ENCODE data around the gene ZNF493.
A peak's percentile ranks its signal among the peaks of the same experiment; 100 is the strongest.

Gene ZNF493

DNA sequence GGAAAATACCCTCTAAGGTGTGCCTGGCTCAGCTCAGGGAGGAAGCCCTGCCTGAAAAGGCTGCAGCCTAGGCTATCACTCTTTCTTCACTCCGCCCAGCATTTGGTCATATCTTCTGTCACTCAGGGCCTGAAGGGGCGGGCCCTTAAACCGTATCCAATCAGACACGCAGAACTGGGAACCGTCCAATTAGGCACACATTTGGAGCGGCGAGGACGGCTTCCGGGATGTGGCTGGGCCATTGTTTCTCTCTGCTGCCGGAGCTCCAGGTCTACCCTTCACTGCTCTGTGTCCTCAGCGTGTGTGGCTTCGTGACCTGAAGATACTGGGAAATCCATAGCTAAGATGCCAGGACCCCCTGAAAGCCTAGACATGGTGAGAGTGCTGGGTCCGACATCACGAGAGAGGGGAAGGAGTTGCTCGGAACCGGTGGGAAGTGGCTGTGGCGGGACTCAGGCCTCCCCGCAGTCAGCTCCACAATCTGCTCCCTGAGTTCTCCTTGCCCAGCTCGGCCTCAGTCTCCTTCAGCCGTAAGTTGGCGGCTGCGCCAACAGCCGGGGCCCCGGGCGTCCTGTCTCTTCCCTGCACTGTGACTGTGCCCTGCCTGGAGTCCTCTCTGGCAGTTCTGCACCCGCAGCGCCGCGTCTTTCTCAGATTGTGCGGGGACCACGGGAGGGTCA, at the start of gene ZNF493:
TSS of gene ZNF493 (plus strand) at position 241 of the 680 bp plus-strand sequence. CDS start at position 346, 105 bp downstream.
- peak; percentile 69 to 87 (median 81) for DNase-seq (ENCODE audit: low read depth in 3 of 3)

GRCh38 chr19:21352830-21353229, 44.1 kb upstream of the ZNF493 start:
- no peak for DNase-seq (ENCODE audit: low read depth in 3 of 3)

DNA sequence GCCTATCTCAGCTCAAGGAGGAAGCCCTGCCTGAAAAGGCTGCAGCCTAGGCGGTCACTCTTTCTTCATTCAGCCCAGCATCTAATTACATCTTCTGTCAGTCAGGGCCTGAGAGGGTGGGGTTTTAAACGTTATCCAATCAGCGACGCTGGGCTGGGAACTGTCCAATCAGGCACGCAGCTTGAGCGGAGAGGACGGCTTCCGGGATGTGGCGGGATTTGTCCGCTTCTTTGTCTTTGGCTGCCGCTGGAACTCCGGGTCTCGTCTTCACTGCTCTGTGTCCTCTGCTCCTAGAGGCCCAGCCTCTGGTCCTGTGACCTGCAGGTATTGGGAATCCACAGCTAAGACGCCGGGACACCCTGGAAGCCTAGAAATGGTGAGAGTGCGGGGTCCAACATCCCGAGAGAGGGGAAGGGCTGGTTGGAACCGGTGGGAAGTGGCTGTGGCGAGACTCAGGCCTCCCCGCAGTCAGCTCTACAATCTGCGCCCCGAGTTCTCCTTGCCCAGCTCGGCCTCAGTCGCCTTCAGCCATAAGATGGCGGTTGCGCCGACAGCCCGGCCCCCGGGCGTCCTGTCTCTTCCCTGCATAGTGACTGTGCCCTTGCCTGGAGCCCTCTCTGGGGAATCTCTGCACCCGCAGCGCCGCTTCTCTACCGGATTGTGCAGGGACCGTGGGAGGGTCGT, 38.0 kb upstream of the ZNF493 start, which contains the start of gene ZNF738:
TSS of gene ZNF738 (plus strand) at position 233 of the 684 bp plus-strand sequence. CDS start at position 374, 141 bp downstream.
- DNase-seq (ENCODE audit: low read depth in 3 of 3) = peak; percentile 72 to 77 (median 74)

GRCh38 chr19:21362291-21362690, 34.6 kb upstream of the ZNF493 start:
- no peak for DNase-seq (ENCODE audit: low read depth in 3 of 3)

DNA sequence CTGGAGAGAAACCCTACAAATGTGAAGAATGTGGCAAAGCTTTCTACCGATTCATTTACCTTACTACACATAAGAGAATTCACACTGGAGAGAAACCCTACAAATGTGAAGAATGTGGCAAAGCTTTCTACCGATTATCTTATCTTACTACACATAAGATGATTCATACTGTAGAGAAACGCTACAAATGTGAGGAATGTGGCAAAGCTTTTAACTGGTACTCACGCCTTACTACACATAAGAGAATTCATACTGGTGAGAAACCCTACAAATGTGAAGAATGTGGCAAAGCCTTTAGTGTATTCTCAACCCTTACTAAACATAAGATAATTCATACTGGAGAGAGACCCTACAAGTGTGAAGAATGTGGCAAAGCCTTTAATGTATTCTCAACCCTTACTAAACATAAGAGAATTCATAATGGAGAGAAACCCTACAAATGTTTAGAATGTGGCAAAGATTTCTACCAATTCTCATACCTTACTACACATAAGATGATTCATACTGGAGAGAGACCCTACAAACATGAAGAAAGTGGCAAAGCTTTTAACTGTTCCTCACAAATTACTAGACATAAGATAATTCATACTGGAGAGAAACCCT, 12.9 kb upstream of the ZNF493 start:
- no peak for DNase-seq (ENCODE audit: low read depth in 3 of 3)

DNA sequence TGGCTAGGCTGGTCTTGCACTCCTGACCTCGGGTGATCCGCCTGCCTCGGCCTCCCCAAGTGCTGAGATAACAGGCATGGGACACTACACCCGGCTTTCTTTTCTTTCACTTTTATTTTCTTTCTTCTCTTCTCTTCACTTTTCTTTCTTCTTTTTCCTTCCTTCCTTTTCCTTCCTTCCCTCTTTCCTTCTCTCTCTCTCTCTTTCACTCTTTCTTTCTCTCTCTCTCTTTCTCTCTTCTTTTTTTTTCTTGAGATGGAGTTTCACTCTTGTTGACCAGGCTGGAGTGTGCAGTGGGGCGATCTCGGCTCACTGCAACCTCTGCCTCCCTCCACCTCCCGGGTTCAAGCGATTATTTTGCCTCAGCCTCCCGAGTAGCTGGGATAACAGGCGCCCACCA, 812 bp upstream of the ZNF493 start:
- no peak for DNase-seq (ENCODE audit: low read depth in 3 of 3)

DNA sequence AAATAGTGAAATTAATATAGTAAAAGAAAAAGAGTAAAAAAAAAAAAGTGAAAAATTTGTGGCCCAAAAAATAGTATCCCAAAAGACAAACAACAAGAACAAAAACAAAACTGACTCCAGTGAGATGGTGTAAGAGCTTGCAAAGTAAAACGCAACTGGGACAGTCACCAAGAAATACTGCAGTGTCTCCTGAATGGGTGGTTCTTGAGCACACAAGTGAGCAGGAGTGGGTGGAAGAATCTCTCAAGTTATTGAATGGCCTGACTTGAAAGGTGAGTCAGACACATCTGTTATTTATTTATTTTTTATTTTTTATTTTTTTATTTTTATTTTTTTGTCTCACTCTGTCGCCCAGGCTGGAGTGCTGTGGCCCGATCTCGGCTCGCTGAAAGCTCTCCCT, 1.9 kb downstream of the ZNF493 start:
- no peak for DNase-seq (ENCODE audit: low read depth in 3 of 3)

- no peak for DNase-seq (ENCODE audit: low read depth in 3 of 3)
These were observed 5.5 kb downstream of the ZNF493 start for GRCh38 chr19:21402303-21402985.

- no peak for DNase-seq (ENCODE audit: low read depth in 3 of 3)
These were observed 13.2 kb downstream of the ZNF493 start for GRCh38 chr19:21410166-21410565.

DNA sequence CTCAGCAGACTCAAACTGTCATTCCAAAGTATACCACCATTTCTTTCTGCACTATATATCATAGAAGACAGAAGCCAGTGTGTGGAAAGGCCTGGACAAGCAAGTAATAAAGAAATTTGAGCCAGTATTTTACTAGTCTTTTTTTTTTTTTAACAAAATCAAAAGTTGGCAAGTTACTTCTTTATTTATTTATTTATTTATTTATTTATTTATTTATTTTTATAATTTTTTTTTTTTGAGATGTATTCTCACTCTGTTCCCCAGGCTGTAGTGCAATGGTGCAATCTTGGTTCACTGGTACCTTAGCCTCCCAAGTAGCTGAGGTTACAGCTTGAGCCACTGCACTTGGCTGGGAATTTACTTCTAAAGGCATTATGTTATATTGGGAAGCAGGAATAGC, 25.3 kb downstream of the ZNF493 start:
- DNase-seq (ENCODE audit: low read depth in 3 of 3) = no peak

DNA sequence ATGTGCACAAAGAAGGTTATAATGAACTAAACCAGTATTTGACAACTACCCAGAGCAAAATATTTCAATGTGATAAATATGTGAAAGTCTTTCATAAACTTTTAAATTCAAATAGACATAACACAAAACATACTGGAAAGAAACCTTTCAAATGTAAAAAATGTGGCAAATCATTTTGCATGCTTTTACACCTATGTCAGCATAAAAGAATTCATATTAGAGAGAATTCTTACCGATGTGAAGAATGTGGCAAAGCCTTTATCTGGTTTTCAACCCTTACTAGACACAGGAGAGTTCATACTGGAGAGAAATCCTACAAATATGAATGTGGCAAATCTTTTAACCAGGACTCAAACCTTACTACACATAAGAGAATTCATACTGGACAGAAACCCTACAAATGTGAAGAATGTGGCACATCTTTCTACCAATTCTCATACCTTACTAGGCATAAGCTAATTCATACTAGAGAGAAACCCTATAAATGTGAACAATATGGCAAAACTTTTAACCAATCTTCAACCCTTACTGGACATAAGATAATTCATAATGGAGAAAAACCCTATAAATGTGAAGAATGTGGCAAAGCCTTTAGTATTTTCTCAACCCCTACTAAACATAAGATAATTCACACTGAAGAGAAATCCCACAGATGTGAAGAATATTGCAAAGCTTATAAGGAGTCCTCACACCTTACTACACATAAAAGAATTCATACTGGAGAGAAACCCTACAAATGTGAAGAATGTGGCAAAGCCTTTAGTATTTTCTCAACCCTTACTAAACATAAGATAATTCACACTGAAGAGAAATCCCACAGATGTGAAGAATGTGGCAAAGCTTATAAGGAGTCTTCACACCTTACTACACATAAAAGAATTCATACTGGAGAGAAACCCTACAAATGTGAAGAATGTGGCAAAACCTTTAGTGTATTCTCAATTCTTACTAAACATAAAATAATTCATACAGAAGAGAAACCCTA, 26.4 kb downstream of the ZNF493 start:
- no peak for DNase-seq (ENCODE audit: low read depth in 3 of 3)

DNA sequence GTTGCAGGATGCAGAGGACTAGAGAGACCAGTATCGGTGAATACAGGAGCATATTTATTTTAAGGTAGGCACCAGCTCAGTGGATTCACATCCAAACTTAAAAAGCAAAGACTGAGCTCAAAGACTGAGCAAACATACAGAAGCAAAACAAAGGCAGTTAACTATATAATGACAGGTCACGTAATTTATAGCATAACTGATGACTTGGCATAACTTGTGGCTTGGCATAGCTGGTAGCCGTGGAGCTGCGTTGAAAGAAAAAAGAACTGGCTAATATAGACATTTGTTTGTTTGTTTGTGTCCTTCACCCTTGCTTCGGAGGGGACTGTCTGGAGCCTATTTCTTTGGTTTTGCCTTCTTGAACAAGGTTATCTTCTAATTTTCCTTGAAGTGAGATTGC, 33.7 kb downstream of the ZNF493 start:
- DNase-seq (ENCODE audit: low read depth in 3 of 3) = no peak

- DNase-seq (ENCODE audit: low read depth in 3 of 3) = no peak
These were observed 35.7 kb downstream of the ZNF493 start for GRCh38 chr19:21432590-21432989.

DNA sequence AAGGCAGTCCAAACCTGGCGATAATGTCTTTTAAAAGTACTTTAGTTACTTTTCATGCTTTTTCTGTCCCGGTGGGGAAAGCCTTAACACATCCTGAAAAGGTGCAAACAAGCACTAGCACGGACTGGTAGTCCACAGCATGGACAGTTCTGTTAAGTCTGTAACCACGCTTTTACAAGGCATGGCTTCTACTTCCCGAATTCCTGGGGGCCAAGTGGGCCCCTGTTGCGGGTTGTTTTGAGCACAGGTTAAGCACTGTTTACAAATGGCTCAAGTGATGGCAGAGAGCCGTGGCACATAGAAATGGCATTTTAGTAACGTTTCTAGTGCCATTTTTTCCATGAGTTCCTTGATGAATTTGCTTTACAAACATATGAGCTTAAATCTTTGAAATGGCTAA, 37.6 kb downstream of the ZNF493 start:
- DNase-seq (ENCODE audit: low read depth in 3 of 3) = no peak

GRCh38 chr19:21434967-21435544, 38.1 kb downstream of the ZNF493 start:
- no peak for DNase-seq (ENCODE audit: low read depth in 3 of 3)

GRCh38 chr19:21439201-21439751, 42.3 kb downstream of the ZNF493 start:
- DNase-seq (ENCODE audit: low read depth in 3 of 3) = no peak

DNA sequence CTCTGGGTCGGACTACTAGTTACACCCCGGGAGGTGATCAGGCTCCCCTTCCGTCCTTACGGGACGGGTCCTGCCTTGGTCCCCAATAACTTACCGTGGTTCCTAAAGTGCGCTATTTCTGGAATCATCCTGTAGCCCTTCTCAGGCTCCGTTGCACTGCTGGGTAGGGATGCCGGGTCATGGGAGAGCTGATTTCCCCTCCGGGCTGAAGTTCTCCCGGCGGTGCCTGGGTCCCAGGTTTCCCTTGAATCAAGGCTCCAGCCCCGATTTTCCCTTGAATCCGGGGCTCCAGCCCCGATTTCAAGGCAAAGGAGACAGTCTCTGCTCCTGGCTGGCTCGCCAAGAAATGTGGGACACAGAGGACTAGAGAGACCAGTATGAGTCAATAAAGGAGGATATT, 43.4 kb downstream of the ZNF493 start:
- DNase-seq (ENCODE audit: low read depth in 3 of 3) = no peak

DNA sequence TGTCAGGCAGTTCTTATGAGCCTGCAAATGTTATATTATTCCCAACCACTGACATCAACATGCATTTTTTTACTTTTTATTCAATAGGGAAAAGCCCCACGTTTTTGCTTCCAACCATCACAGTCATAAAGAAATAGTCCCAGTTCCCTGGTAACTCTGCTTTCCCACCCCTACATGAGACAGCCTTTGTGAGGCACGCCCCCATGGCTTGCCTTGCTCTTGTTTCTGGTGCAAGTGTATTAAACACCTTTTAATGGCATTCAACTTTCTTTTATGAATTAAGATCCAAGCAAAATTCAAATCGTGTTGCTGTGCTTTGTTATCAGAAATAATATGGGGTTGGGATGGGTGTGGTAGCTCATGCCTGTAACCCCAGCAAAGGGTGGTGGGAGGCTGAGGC, 54.3 kb downstream of the ZNF493 start:
- DNase-seq (ENCODE audit: low read depth in 3 of 3) = no peak

DNA sequence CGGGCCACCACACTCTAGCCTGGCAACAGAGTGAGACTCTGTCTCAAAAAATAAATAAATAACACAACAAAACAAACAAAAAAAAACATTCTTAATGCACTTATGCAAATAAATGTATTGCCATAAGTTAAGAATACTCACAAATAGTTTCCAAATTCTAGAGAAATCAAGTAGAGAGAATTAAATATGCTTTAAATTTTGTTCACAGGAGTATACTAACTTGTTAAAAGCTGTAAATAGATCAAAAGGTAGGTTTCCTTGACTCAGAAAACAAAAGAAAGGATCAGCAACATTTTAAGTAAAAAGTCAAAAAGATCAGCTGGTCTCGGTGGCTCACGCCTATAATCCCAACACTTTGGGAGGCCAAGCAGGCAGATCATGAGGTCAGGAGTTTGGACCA, 58.0 kb downstream of the ZNF493 start:
- no peak for DNase-seq (ENCODE audit: low read depth in 3 of 3)

GRCh38 chr19:21460686-21461085, 63.8 kb downstream of the ZNF493 start:
- no peak for DNase-seq (ENCODE audit: low read depth in 3 of 3)

Data from stimulated activated CD4-positive, alpha-beta T cell treated with anti-CD3 and anti-CD28 coated beads, TNF-alpha, amount 100 ng/mL, for 48 hours (primary cell).